Testis (tissue), 3 donors: ENCODE measurements around the gene PIEZO1. TPM values are rescaled to one million over a fixed set of nuclear protein-coding genes. Genes with fewer than 3 reads are reported as not detected.

Experiments used
- DNase-seq: peaks from one replicate; pipeline ENCODE4 v3.0.0-alpha.2; 2019
- H3K27ac ChIP-seq, 2 donors: fragments of 200-600 bp; sonication (generic); one replicate each; pipeline ENCODE4 v1.5.1; 2019
- H3K27me3 ChIP-seq: fragments of 200-600 bp; sonication (generic); one replicate; pipeline ENCODE4 v1.5.1; 2019
- H3K36me3 ChIP-seq: fragments of 200-600 bp; sonication (generic); one replicate; pipeline ENCODE4 v1.5.1; 2017; ENCODE audit warnings: low read depth; ENCODE audit errors: missing control alignments
- H3K4me1 ChIP-seq: fragments of 200-600 bp; sonication (generic); one replicate; pipeline ENCODE4 v1.5.1; 2019
- H3K4me3 ChIP-seq, 2 donors: fragments of 200-600 bp; sonication (generic); one replicate each; pipeline ENCODE4 v1.5.1; 2017 to 2019
- H3K9me3 ChIP-seq: fragments of 200-600 bp; sonication (generic); one replicate; pipeline ENCODE4 v1.5.1; 2017
- CTCF ChIP-seq, 3 experiments: fragments of 450-650 bp in 2 of 3; fragments of 200-600 bp in 1 of 3; sonication (generic) in 1 of 3; IDR thresholded peaks; one replicate each; pipeline ENCODE4 v1.5.1; 2016 to 2019; ENCODE audit warnings: antibody characterized with exemption in 3 of 3, mild to moderate bottlenecking in 2 of 3, moderate library complexity in 1 of 3
- POLR2A ChIP-seq: fragments of 450-650 bp; IDR thresholded peaks from one replicate; pipeline ENCODE4 v1.6.1; 2017; ENCODE audit warnings: antibody characterized with exemption, mild to moderate bottlenecking, moderate library complexity
- WGBS, 2 donors: methylation state at CpG; one replicate each; pipeline ENCODE4 v1.1.5; 2018; 5-methylcytosine and 5-hydroxymethylcytosine counted together
- intact Hi-C: fragments of 100-400 bp; cut with DNase I; formaldehyde crosslinking; loops from one replicate; pipeline ENCODE4 v1.15.1; 2023; ENCODE audit warnings: low total_unique reads
- polyA plus RNA-seq: library from polyadenylated mRNA; stranded (reverse); fragments of 350-450 nt; fragmentation: Illumina TruSeq; extraction: RNeasy Lipid Tissue Mini Kit (QIAGEN cat#74804); gene quantifications from one replicate; pipeline ENCODE4 v1.2.3, GENCODE V29; 2014; ENCODE audit warnings: low read depth, low replicate concordance; ENCODE audit not compliant: insufficient read depth
- total RNA-seq, 2 donors: library from RNA; depleted of rRNA; stranded (reverse); fragments of >200 nt; gene quantifications; one replicate each; pipeline ENCODE4 v1.2.3, GENCODE V29; 2016

The PIEZO1 gene
- total and polyA plus RNA-seq, 3 donors from 2014 or later: 24.2 to 44.5 (median 40.7) TPM

- TF ChIP-seq CTCF (IDR thresholded peaks at IDR 0.05): no peak
- no peak for TF ChIP-seq POLR2A
- H3K4me3 ChIP-seq: no peak overlapping the region
- H3K27me3 ChIP-seq: no peaks in the 10 kb centered on the region
- H3K36me3 ChIP-seq: no peaks in the 10 kb centered on the region
- H3K4me1 ChIP-seq: peaks cover 3% of the 10 kb centered on the region
- DNase-seq: no peak
- H3K9me3 ChIP-seq: no peaks in the 10 kb centered on the region
- intact Hi-C loops: no loop called here
- 58 to 60% methylated on average over 13 to 35 of the region's 35 CpGs for WGBS, 2 donors
- no peak overlapping the region for H3K27ac ChIP-seq
Measured at GRCh38 chr16:88793251-88793954, 8.4 kb upstream of the PIEZO1 start.

GRCh38 chr16:88792668-88793250 lies 7.7 kb upstream of the PIEZO1 start:
- no peak for TF ChIP-seq POLR2A
- TF ChIP-seq CTCF (IDR thresholded peaks at IDR 0.05): no peak
- peaks cover 3% of the 10 kb centered on the region for H3K4me1 ChIP-seq
- WGBS, 2 donors: 45 to 73% methylated on average over 1 to 12 of the region's 12 CpGs
- no peaks in the 10 kb centered on the region for H3K27me3 ChIP-seq
- no peaks in the 10 kb centered on the region for H3K36me3 ChIP-seq
- no peak overlapping the region for H3K4me3 ChIP-seq
- no peak overlapping the region for H3K27ac ChIP-seq
- DNase-seq: no peak
- intact Hi-C loops: no loop called here
- H3K9me3 ChIP-seq: no peaks in the 10 kb centered on the region

- no peak for DNase-seq
- TF ChIP-seq CTCF (IDR thresholded peaks at IDR 0.05) (no peak), POLR2A (no peak)
- Histone ChIP-seq H3K27ac (no peak overlapping the region), H3K4me3 (no peak overlapping the region), H3K27me3 (no peaks in the 10 kb centered on the region), H3K9me3 (no peaks in the 10 kb centered on the region), H3K4me1 (peaks cover 3% of the 10 kb centered on the region), H3K36me3 (no peaks in the 10 kb centered on the region)
- WGBS, 2 donors: 64 to 67% methylated on average over 12 to 13 of the region's 13 CpGs
- intact Hi-C loops: no loop called here
Measured at GRCh38 chr16:88792078-88792550, 7.1 kb upstream of the PIEZO1 start.

GRCh38 chr16:88790312-88791211 lies 5.5 kb upstream of the PIEZO1 start:
- H3K4me3 ChIP-seq: no peak overlapping the region
- no peak for DNase-seq

More at GRCh38 chr16:88790312-88791211, 5.5 kb upstream of the PIEZO1 start:
- peaks cover 3% of the 10 kb centered on the region for H3K4me1 ChIP-seq
- WGBS, 2 donors: 40 to 42% methylated on average over 13 to 22 of the region's 24 CpGs
- no peaks in the 10 kb centered on the region for H3K27me3 ChIP-seq
- intact Hi-C loops: no loop called here
- no peaks in the 10 kb centered on the region for H3K36me3 ChIP-seq
- no peaks in the 10 kb centered on the region for H3K9me3 ChIP-seq
- no peak overlapping the region for H3K27ac ChIP-seq
- TF ChIP-seq CTCF (IDR thresholded peaks at IDR 0.05): no peak
- TF ChIP-seq POLR2A: no peak
